GM06990 (cell line): Measurements from ENCODE around the gene EFS.
A peak's percentile ranks its signal among the peaks of the same experiment; 100 is the strongest.

Source experiments
- DNase-seq: peaks from one replicate; pipeline ENCODE4 v3.0.0-alpha.2; 2011; ENCODE audit not compliant: insufficient read length; ENCODE audit errors: extremely low read depth
- H3K27me3 ChIP-seq: replicated peaks from 2 replicates; pipeline ENCODE4 v1.6.0; 2011; ENCODE audit warnings: low read length; ENCODE audit not compliant: control insufficient read depth, insufficient read depth
- H3K36me3 ChIP-seq: 2 replicates; pipeline ENCODE4 v1.5.1; 2011; ENCODE audit warnings: low read length; ENCODE audit not compliant: control insufficient read depth, insufficient read depth
- H3K4me3 ChIP-seq: replicated peaks from 2 replicates; pipeline ENCODE4 v1.5.1; 2011; ENCODE audit warnings: low read depth, mild to moderate bottlenecking, control low read depth, low read length
- CTCF ChIP-seq: IDR thresholded peaks from 2 replicates; pipeline ENCODE4 v1.5.1; 2011; ENCODE audit warnings: low read length, control low read depth, mild to moderate bottlenecking, inconsistent platforms; ENCODE audit not compliant: insufficient read depth, poor library complexity, severe bottlenecking

Gene EFS

DNA sequence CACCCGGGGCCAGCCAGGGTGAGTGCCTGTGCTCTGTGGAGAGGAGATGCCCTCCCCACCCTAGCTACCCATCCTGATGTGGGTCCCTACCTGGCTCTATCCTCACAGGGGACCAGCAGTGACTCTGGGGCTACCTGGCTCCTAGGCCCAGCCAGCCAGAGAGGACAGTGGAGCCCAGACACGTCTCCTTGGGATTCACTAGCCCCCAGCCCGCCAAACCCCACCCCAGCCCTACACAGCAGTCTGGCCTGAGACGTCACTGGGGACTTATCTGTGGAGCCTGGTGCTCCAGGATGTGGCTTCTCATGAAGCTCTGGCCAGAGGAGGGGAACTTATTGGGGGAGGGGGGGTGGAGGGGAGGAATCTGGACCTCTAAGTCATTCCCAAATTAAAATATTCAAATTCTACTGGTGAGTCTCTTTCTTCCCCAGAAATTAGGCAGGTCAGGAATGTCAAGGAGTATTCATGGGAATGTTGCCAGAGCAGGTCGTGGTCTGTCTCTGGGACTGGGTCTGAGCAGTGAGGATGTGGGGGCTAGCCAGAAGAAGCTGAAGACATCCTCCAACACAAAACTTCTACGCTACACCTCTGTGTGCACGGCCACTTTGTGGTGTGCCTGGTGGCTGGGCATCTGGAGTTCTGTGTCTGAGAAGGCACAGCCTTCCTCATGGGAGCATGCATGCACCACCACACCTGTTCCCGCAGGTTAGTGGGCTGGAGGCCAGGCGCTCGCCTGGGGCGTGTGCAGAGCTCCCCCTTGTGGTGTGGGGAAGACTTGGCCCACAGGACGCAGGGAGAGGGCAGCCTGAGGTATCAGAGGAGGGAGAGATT is 14.6 kb upstream of the EFS start:
- DNase-seq = peak; percentile 44
- H3K36me3 ChIP-seq = no peaks in the 10 kb centered on the region
- no peaks in the 10 kb centered on the region; the same call in none of the 2 replicates for H3K27me3 ChIP-seq
- H3K4me3 ChIP-seq = no peak overlapping the region
- peak; percentile 98 for TF ChIP-seq CTCF

GRCh38 chr14:23378612-23379220 is 13.7 kb upstream of the EFS start:
- H3K27me3 ChIP-seq = no peaks in the 10 kb centered on the region; the same call in none of the 2 replicates
- H3K36me3 ChIP-seq = no peaks in the 10 kb centered on the region
- TF ChIP-seq CTCF = no peak
- DNase-seq = no peak
- H3K4me3 ChIP-seq = no peak overlapping the region

DNA sequence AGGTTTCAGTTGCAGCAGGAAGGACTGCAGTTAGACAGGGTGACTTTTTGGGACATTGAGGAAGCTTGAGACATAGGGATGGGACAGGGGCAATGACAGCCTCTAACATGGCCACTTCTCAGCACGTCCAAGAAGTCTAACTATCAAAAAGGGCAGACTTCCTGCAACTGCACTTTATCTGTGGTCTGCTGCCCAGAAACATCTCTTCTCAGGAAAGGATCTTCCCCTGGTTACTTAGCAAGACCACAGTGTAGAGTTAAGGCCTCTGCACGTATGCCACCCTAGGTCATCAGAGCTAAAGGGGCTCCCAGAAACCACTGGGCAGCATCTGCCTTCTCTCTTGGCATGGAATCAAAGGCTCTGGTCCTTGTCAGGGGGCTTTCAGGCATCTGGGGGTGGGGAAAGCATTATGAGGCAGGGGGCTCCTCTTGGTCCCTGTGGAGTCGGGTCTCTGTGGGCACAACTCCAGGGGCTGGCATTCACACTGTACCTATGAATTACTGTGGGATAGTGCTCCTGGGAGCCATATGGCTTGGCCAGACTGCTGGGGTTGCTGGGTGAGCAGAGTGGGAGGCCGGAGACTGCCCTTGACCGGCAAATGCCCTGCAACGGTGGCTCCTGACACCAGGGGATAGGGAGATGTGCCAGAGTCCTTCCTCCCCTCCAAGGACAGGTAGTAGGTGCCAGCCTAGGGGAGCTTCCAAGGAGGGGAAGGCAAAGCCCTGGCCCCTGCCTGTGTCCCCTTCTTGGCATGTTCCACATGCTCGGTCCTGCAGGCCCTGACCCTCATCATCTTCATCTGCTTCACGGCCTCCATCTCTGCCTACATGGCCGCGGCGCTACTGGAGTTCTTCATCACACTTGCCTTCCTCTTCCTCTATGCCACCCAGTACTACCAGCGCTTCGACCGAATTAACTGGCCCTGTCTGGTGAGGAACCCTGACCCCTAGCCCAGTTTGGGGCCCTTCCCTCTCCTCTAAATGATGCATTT is 12.9 kb upstream of the EFS start:
- H3K4me3 ChIP-seq = no peak overlapping the region
- no peak for DNase-seq
- H3K36me3 ChIP-seq = no peaks in the 10 kb centered on the region
- TF ChIP-seq CTCF = no peak
- no peaks in the 10 kb centered on the region; the same call in none of the 2 replicates for H3K27me3 ChIP-seq

- H3K27me3 ChIP-seq = no peaks in the 10 kb centered on the region; the same call in none of the 2 replicates
- no peak overlapping the region for H3K4me3 ChIP-seq
- H3K36me3 ChIP-seq = no peaks in the 10 kb centered on the region
- no peak for TF ChIP-seq CTCF
- DNase-seq = no peak
Observed at GRCh38 chr14:23377198-23377550, 12.2 kb upstream of the EFS start.

GRCh38 chr14:23376482-23377197 is 11.7 kb upstream of the EFS start, which contains the start of gene CMTM5:
Gene CMTM5 (plus strand): TSS chr14:23377046. CDS start chr14:23377252, 206 bp downstream.
- H3K4me3 ChIP-seq = no peak within 1 kb of the TSS
- TF ChIP-seq CTCF = no peak
- no peak for DNase-seq
- no peaks in the 10 kb centered on the region for H3K36me3 ChIP-seq
- H3K27me3 ChIP-seq = no peaks in the 10 kb centered on the region; the same call in none of the 2 replicates
